Dermis microvascular lymphatic vessel endothelial cell (primary cell): ENCODE measurements around the gene RXFP4. TPM values are rescaled to one million over a fixed set of nuclear protein-coding genes. Genes with fewer than 3 reads are reported as not detected.

Experiments
- DNase-seq, 2 donors: peaks; one replicate each; pipeline versions ENCODE4 v3.0.0 to v3.0.0-alpha.2; 2010; ENCODE audit warnings: low read depth in 2 of 2
- total RNA-seq: library from RNA; depleted of rRNA; stranded (reverse); fragments of >200 nt; gene quantifications from 2 replicates; pipeline ENCODE4 v1.2.1, GENCODE V29; 2014

Gene RXFP4
- total RNA-seq, 1 donor from 2014 or later: not detected

DNA sequence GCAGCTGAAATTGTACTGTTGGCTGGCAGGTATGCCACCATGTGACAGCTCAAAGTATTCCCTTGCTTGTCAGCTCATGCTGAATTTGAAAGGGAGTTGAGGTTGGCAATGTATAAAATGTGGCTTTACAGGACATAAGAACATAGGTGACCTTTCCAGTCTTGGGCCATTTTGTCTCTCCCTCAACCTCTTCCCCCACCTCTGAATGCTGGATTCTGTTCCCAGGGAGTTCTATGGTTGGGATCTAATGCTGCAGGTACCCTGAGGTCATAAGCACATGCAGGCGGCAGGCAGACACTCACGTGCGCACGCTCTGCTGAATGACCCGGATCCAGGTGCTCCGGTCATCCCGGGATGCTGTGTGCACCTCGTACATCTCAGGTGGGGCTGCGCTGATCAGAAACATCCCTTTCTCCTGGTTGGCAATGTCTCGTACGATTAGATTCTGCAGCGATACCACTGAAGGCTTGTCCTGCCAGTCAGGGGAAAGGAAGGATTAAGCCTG, 16.0 kb downstream of the RXFP4 start:
- DNase-seq: no peak

DNA sequence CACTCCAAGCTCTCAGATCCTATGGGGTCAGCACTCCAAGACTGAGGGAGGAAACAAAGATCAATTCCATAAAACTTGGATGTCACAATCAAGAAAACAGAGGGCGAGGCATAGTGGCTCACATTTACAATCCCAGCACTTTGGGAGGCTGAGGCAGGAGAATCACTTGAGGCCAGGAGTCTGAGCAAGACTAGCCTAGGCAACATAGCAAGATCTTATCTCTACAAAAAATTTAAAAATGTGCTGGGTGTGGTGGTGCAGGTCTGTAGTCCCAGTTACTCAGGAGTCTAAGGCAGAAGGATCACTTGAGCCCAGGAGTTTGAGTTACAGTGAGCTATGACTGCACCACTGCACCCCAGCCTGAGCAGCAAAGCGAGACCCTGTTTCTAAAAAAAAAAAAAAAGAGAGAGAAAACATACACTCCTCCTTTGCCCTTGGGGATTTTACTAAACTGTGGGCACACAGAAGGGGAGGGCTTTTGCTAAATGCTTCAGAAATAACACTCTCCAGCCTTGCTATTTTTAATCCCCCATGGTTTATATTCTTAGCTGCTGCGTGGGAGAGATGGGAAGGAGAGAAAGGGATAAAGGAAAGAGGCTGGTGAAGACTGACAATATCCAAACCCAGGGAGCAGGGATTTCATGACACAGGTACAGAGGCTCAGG, 18.8 kb downstream of the RXFP4 start:
- no peak for DNase-seq

DNA sequence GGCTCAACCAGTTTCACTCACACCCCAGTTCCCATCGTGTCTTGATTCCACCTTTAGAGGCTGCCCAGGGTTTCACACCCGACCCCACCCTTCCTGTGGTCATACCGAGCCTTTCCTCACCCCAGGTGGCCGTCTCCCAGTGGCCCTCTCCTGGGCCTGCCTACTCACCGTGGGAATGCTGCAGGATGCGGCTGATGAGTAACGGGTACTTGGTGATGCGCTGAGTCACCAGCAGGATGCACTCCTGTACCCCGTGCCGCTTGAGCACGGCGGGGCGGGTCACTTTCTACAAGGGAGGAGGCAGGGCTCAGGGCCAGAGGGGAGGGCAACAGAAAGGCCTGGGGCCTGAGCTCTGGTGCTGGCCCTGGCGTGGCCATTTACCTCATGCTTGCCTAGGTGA, 20.5 kb downstream of the RXFP4 start:
- peak; percentile 85 to 98 for DNase-seq

DNA sequence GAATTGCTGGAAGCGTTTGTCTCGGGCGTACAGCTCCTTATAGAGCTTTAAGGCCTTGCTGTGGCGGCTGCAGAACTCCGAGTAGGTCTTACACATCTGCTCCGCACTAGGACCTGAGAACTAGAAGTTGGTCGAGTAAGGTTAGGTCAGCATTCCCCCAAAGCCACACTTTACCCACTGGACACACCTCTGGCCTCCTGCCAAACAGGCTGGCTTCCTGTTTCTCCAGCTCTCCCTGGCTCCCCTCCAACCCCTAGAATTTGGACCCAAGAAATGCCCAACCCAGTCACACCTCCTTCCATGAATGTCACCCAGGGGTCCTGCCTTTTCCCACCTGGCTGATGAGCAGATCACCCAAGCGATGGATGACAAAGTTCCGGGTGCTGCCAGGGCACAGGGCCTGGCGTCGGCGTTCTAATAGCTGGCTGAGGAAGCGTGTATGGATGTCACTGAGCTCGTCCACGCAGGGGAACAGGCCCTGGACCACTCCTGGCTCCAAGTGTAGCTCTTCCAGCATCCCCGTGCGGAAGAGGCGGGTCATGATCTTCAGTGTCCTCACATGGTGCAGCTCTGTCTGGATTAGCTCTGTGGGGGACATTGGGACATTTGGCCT, 21.3 kb downstream of the RXFP4 start:
- peak in 1 of 2 donors; percentile 59 for DNase-seq

DNA sequence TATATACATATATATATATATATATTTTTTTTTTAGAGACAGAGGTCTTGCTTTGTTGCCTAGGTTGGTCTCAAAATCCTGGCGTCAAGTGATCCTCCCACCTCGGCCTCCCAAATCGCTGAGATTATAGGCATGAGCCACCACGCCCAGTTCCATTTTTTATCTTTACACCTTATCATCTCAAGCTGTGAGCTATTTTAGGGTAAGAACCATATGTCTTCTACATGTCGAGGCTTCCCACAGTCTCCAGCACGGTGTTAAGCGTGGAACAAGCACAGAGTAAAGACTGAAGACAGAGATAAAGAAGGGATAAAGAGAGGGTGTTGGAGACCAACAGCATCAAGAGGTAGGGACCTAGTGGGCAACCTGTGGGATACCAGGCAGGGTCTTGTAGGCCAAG, 22.8 kb downstream of the RXFP4 start:
- DNase-seq: no peak

DNA sequence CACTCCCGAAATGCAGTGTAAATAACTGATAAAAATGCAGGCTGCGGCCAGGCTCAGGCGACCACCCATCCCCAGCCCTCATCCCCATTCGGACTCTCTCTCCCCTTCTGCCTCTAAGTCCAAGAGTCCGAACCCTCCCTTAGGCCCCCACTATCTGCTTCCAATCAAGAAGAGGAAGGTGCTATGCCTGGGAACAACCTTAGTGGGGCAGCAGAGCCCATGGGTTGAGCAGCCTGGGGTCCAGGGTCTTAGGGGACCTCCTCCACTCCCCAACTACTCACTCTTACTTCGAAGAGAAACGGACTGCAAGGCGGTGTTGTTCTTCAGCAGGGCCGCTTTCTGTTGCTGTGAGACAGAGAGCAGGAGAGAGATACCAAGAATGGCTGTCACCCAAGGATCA, 24.7 kb downstream of the RXFP4 start:
- no peak for DNase-seq

DNA sequence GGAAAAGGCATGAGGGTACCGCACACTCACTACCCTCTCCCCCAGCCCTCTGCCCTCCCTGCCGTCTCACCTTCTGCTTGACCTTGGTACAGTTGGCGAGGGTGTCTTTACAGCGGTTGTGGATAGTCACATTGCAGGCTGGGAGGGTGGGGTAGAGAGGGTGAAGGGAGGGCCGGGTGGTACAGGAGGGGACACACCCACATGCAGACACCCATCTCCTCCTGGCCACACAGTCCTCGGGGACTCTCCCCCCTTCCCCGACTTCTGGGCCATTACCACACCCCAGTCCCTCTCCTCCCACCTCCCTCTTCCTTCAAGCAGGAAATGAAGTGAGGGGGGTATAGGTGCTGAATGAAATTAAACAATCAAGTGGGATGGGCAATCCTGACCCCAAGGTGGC, 25.3 kb downstream of the RXFP4 start:
- DNase-seq: no peak

DNA sequence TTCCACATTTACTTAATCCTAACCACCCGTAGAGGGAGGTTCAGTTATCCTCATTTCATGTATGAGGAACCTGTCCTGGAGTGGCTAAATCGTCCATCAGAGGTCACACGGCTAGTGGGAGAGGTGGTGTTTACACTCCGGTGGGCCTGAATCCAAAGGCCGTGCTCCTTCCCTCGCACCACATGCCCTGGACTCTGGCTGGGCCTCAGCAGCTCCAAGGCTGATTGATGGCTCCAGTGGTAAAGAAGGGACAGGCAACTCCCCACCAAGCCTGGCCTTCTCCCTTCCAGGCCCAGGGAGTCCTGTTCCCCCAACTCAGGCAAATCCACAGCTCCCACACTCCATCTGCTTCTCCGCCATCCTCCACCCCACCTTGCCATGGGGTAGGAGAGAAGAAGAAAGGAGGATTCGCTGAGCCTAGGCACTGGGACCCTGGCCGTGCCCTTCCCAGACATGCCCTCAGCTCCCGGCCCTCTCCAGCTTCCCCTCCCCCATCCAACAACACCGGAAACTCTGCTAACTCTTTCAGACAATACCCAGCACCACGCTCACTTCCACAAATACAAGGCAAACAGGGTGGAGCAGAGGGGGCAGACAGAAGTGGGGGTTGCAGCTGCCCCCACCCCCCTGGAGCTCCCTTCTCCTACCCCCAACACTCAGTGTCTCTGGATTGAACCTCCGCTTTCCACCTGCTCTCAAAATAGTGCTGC, 26.1 kb downstream of the RXFP4 start:
- DNase-seq: peak; percentile 38 to 81

DNA sequence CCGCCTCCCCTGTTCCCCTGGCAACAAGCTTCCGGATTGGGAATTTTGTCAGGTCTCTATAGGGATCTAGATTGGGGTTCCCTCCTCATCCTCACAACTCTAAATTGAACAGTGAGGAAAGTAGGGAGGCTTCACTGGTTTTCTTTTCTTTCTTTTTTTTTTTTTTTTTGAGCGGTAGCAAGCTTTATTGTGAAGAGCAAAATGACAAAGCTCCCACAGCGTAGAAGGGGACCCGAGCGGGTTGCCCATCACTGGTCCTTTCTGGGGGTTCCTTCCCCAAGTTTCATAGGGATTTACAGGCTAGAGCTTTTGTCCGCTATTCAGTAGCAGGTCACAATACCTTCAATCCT, 26.6 kb downstream of the RXFP4 start:
- DNase-seq: no peak

DNA sequence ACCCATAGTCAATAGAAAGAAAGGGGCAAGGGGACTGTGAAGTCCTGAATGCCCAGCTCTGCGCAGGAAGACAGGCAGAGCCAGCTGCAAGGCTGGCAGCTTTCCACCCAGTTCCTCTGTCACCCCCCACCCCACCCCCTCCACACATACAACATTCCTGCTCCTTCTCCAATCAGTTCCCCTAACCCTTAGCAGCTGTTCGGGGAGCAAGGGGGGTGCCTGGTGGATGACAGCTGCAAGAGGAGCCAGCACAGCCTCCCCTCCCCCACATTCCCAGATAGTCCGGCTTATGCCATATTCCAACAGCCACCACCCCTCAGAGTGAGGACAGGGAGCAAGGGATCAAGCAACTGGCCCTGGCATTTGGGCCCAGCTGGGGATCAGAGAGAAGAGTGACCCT, 27.2 kb downstream of the RXFP4 start:
- no peak for DNase-seq

DNA sequence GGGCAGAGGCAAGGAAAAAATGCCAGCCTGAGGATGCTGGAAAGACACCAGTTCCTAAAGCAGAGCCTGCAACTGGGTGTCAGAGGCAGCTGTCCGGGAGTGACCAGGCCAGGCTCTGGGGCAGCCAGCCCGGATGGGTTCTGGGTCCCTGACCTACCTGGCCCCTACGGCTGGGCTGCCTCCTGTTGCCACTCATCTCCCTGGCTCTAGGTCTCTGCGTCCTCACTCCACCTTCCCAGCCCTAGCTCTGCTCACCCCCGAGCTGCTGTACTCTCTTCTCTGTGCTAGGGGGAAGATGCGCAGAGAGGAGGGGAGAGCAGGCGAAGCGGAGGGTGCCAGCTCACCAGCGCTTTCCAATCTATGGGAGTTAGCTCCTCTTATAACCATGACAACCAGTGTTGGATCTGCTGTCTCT, 27.9 kb downstream of the RXFP4 start:
- DNase-seq: no peak

DNA sequence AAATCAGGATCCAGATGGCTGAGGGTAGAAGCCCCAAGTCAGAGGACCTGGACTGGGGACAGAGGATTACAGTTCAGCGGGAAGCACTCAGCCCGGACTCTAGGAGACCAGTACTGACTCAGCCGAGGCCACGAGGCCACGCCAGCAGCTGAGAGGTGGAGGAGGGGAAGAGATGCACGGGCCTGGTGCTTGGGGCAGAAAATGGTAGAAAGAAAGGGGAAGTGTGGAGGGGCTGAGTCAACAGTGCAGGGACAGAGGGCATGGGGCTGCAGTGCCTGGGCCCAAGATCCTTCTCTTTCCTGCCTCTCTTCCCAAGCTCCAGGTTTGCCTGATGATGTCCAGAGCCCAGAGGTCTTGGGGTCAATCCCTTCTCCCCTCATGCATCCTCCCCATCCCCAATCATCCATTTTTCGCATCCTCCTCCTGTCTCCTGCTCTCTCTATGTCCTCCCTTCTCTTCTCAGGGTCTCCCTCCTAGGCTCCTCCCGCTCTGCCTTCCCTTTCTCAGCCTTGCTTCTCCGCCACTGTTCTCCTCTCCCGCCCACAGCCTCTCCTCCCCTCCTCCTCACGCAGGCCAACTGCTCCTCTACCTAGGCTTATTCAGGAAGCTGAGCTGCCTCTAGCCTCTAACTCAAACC, 29.2 kb downstream of the RXFP4 start:
- DNase-seq: peak in 1 of 2 donors; percentile 87

DNA sequence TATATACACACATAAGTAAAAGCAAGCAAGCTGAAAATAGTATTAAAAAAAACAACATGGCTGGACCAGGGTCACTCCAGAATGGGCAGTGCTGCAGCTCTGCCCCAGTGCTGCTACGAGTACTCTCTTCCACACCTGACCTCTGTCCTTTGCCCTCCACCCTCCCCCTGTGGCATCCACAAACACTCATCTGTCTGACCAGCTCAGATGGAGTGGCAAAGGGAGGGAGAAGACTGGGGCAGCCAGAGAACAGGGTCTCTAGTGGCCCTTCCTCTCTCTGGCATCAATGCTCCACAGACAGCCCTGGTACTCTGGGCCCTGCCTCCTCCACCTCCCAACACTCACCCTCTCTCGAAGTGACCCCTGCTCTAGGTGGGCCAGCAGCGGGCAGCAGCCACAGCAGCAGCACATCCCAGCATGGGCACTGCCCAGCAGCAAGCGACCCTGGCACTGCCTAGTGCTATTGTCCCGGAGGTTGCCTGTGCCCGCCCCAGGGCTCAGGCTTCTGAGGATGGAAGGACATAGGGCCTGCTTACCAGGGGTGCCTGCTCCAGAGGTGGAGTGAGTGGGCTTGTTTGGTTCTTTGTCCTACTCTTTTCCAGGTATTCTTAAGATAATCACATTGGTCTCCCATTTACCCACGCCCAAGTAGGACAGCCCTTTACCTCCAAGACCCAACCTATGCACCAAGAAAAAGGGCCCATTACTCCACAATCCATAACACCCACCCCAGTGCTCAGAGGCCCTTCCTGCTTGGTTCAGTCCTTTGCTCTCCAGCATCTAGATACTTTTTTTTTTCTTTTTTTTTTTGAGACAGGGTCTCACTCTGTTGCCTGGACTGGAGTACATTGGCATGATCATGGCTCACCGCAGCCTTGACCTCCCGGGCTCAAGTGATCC, 30.7 kb downstream of the RXFP4 start:
- no peak for DNase-seq

DNA sequence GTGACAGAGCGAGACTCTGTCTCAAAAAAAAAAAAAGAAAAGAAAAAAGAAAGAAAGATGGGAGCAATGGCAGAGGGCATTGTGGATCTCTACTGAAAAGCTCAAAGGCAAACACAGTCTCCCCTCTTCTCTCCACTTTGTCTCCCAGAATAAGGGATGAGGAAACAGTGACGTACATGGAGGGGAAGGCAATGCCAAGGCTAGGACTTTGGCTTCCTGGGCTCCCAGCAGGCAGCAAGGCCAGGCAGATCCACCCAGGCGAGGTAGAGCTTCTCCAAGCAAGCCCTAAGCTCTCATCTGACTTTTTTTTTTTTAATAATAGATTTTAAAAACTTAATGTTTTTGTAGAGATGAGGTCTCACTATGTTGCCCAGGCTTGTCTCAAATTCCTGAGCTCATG, 32.3 kb downstream of the RXFP4 start:
- no peak for DNase-seq

DNA sequence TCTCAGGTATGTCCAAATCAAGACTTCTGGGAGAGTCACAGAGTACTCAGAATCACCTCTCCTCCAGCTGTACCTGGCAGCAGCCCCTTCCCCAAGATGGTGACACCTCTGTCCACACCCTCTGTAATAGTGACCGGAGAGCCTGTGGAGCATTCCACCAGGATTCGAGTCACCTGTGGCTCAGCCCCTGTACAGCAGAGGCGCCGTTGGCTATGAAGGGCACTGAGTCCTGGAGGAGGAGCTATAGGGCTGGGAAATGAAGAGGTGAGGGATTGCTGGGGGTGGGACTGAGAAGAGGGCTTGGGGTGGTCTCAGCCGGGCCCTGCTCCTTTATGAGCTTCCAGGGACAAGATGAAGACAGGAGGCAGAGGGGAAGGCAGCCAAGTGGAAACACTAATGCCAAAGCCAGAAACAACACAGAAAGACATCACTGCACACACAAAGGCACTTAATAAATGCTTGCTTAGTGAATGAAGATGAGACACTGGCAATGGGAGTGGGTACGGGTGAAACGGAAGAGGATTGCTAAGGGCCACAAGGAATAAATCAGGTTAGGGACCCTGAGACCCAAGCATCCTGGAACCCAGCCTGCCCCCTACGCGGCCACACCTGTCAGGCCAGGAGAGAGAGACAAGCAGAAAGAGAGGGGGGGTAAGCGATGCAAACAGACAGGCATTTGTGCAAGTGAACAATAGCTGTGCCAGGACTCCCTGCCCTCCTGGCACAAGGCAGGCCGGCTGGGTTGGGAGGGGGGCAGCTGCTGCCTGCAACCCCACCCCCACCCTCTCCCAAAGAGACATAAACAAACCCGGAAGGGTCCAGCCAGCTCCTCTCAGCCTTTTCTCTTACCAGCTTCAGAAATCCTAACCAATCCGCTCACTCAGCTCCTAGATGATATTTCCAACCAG, 33.0 kb downstream of the RXFP4 start:
- DNase-seq: no peak

DNA sequence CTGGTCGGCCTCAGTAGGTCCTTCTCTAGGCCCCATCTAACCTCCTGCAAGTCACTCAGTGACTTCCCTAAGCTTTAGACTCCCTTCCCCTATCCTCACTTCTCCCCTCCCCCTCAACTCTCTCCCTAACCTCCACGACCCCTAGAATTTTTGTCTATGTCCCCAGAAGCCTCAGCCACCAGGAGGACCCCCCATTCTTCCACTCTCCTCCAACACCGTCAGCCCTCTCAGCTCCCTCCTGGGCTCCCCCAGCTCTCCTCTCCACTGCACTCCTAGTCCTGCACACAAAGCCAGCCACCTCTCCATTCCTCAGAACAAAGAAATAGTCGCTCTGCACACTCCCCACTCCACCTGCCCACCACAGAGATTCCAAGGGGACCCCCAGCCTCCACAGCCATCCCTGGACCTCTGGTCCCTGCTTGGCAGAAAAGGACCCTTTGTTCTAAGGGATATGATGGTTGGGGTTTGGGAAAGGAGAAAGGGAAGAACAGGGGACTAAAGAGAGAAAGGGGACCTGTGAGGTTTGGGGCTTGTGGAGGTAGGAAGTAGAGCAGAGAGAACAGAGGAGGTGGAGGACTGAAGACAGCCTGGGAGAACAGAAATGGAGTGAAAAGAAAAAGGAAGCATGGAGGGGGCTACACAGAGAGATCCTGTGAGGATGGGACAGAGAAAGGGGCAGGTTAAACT, 34.1 kb downstream of the RXFP4 start:
- no peak for DNase-seq

DNA sequence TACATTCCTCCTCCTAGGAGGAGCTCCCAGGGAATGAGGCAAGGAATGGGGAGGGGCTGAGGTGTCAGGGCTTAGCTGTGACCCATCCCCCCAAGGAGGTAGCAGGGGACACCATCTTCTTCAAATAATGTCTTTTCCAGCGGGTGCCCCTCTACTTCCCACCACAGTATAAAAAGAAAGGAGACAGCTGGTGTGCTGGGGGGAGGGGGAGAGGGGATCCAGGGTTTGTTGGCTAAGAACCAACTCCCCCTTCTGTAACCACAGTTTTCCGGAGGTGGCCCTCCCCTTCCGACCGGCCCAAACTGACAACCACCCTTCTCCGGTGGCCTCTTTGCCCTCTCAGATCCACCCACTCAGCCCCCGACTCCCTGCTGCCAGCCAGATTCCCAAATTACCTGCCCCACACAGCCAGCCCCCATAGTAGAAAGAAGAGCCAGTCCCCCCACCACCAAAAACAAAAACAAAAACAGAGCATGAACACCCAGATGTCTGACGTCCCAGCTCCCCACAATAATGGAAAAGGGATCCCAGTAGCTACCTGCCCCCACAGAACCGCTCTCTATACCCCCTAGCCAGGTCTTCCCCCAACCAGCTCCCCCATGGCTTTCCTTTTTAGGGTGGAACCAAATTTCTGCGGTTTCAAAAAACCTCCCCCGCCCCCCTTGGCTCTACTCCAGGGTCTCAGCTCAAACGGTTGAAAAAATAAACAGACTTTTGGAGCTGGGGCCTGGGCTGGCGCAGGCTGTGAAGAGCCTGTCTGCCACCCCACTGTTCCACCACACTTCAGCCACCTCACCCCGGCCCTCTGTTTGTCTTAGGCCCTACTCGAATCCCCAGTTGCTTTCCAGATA, 34.8 kb downstream of the RXFP4 start:
- no peak for DNase-seq

DNA sequence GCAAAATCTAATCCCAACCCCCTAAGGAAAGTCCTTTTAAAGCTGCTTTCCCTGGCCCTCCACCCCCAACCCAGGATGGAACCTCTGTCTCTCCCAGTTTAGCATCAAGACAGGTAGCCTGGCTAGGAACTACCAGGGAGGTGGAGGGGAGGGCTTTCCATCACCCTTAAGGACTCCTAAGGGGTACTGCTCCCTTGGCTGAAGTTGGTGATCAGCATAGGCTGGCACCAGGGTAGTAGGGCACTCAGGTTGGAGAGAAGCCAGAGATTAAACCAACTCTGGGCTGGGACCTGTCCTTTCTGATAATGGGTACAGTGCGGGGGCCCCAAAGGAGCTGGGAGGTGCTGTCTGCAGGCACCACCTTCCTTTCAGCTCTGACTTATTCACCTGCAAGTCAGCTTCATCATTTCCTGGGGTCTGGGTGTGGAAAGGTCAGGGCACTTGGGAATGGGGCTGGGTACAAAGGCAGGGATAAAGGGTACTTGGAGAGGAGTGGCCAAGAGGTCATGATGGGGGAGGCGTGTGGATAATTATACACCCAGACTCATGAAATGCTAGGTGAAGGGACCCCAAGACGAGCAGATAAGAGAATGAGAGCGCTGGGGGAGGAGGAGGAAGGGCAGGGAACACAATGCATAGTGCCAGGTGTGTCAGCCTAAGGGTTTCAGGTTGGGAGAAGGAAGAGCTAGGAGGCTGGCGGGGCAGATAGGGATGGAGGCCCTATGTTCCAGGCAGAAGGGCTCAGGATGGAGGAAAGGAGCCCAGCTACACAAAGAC, 35.7 kb downstream of the RXFP4 start:
- DNase-seq: no peak
